Thyroid gland (tissue), 4 donors: Measurements from ENCODE around the gene HBA1.

Experiments
- POLR2A ChIP-seq, 2 donors: fragments of 450-650 bp; IDR thresholded peaks; one replicate each; pipeline ENCODE4 v1.6.1; 2017; ENCODE audit warnings: antibody characterized with exemption in 2 of 2, mild to moderate bottlenecking in 2 of 2, moderate library complexity in 1 of 2
- TF ChIP-seq, protein P1 (sequence below), 6 experiments: fragments of 200-600 bp in 3 of 6; fragments of 450-650 bp in 3 of 6; sonication (generic) in 3 of 6; IDR thresholded peaks; one replicate each; pipeline ENCODE4 v1.5.1; 2016 to 2019; ENCODE audit warnings: antibody characterized with exemption in 6 of 6, mild to moderate bottlenecking in 2 of 6, inconsistent platforms in 1 of 6, moderate library complexity in 1 of 6

DNA sequence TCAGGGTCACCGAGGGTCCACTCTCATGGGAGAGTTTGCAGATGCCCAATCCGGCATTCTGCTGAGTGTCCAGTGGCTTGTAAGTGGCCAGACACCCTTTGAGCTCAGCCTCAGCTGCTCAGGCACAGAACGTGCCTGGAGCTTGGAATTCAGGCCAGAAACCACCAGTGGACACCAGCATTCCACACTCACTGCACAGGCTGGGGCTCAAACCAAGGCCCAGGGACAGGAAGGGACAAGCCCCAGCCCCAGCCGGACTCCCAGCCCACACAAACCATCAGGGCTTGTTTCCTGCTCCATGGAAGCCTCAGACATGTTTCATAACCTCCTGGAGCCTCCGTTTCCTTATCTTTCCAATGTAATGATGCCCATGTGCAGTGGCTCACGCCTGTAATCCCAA lies 33.0 kb upstream of the HBA1 start:
- TF ChIP-seq, protein P1, sequence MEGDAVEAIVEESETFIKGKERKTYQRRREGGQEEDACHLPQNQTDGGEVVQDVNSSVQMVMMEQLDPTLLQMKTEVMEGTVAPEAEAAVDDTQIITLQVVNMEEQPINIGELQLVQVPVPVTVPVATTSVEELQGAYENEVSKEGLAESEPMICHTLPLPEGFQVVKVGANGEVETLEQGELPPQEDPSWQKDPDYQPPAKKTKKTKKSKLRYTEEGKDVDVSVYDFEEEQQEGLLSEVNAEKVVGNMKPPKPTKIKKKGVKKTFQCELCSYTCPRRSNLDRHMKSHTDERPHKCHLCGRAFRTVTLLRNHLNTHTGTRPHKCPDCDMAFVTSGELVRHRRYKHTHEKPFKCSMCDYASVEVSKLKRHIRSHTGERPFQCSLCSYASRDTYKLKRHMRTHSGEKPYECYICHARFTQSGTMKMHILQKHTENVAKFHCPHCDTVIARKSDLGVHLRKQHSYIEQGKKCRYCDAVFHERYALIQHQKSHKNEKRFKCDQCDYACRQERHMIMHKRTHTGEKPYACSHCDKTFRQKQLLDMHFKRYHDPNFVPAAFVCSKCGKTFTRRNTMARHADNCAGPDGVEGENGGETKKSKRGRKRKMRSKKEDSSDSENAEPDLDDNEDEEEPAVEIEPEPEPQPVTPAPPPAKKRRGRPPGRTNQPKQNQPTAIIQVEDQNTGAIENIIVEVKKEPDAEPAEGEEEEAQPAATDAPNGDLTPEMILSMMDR (IDR thresholded peaks at IDR 0.05) = no peak
- TF ChIP-seq POLR2A (IDR thresholded peaks at IDR 0.05) = no peak
